Neural cell (in vitro differentiated cells): Measurements from ENCODE around the gene CLIP3. TPM values are rescaled to one million over a fixed set of nuclear protein-coding genes. Genes with fewer than 3 reads are reported as not detected.

Source experiments
- H2AFZ ChIP-seq: fragments of 200-600, 300-800 bp; sonication (generic), shearing (Covaris generic); 2 replicates; pipeline ENCODE4 v1.6.0; 2014; ENCODE audit warnings: low read depth, mild to moderate bottlenecking, antibody characterized with exemption, low read length, moderate library complexity
- H3F3A ChIP-seq: fragments of 200-600 bp; shearing (Covaris generic); 2 replicates; pipeline ENCODE4 v1.6.1; 2016; ENCODE audit warnings: mild to moderate bottlenecking, moderate library complexity, mixed read lengths, antibody characterized with exemption, low read length; ENCODE audit not compliant: insufficient read depth, poor library complexity, severe bottlenecking
- H3K27ac ChIP-seq: fragments of 200-600, 300-800 bp; sonication (generic), shearing (Covaris generic); 2 replicates; pipeline ENCODE4 v1.5.1; 2014; ENCODE audit warnings: mild to moderate bottlenecking, low read length, moderate library complexity
- H3K27me3 ChIP-seq: fragments of 300-800, 200-600 bp; sonication (generic), shearing (Covaris generic); 2 replicates; pipeline ENCODE4 v1.6.0; 2014; ENCODE audit warnings: mild to moderate bottlenecking, low read depth, low read length, moderate library complexity; ENCODE audit not compliant: insufficient read depth
- H3K36me3 ChIP-seq: fragments of 300-800, 200-600 bp; sonication (generic), shearing (Covaris generic); 2 replicates; pipeline ENCODE4 v1.5.1; 2014; ENCODE audit warnings: mild to moderate bottlenecking, antibody characterized with exemption, low read length, moderate library complexity; ENCODE audit not compliant: insufficient read depth
- H3K4me2 ChIP-seq: fragments of 300-800, 200-600 bp; sonication (generic), shearing (Covaris generic); 2 replicates; pipeline ENCODE4 v1.6.0; 2014; ENCODE audit warnings: mild to moderate bottlenecking, low read length
- H3K4me3 ChIP-seq: fragments of 300-800, 200-600 bp; sonication (generic), shearing (Covaris generic); 2 replicates; pipeline ENCODE4 v1.5.1; 2014; ENCODE audit warnings: mild to moderate bottlenecking, low read length, moderate library complexity
- H3K79me2 ChIP-seq: fragments of 200-600 bp; shearing (Covaris generic); replicated peaks from 2 replicates; pipeline ENCODE4 v1.6.0; 2014; ENCODE audit warnings: mild to moderate bottlenecking, low read length, moderate library complexity; ENCODE audit not compliant: insufficient read depth
- H3K9ac ChIP-seq: fragments of 300-800, 200-600 bp; sonication (generic), shearing (Covaris generic); 2 replicates; pipeline ENCODE4 v1.6.1; 2016; ENCODE audit warnings: mild to moderate bottlenecking, low read length, mixed read lengths
- H3K9me2 ChIP-seq: fragments of 200-600 bp; shearing (Covaris generic); 2 replicates; pipeline ENCODE4 v1.6.1; 2016; ENCODE audit warnings: mild to moderate bottlenecking, low read length, mixed read lengths; ENCODE audit not compliant: insufficient read depth
- H3K9me3 ChIP-seq: fragments of 200-600, 300-800 bp; sonication (generic), shearing (Covaris generic); 2 replicates; pipeline ENCODE4 v1.6.1; 2016; ENCODE audit warnings: mild to moderate bottlenecking, mixed run types, low read length, moderate library complexity, mixed read lengths
- H4K20me1 ChIP-seq: fragments of 200-600 bp; shearing (Covaris generic); 2 replicates; pipeline ENCODE4 v1.6.1; 2016; ENCODE audit warnings: mild to moderate bottlenecking, mixed run types; ENCODE audit not compliant: insufficient read depth
- EP300 ChIP-seq: fragments of 450-650 bp; conservative IDR thresholded peaks from 2 replicates; pipeline ENCODE4 v1.6.1; 2014; ENCODE audit warnings: antibody characterized with exemption, mild to moderate bottlenecking, moderate library complexity; ENCODE audit not compliant: poor library complexity, severe bottlenecking
- EZH2 ChIP-seq: fragments of 200-600, 300-800 bp; shearing (Covaris generic), sonication (generic); IDR thresholded peaks from 2 replicates; pipeline ENCODE4 v1.6.1; 2014; ENCODE audit warnings: antibody characterized with exemption, low read length, borderline replicate concordance, mild to moderate bottlenecking; ENCODE audit not compliant: insufficient read depth, poor library complexity, severe bottlenecking
- MXI1 ChIP-seq: fragments of 450-650 bp; conservative IDR thresholded peaks from 2 replicates; pipeline ENCODE4 v1.6.1; 2014; ENCODE audit warnings: antibody characterized with exemption, mild to moderate bottlenecking; ENCODE audit not compliant: poor library complexity, severe bottlenecking
- POLR2AphosphoS5 ChIP-seq: IDR thresholded peaks from 2 replicates; pipeline ENCODE4 v1.6.1; 2012
- RAD21 ChIP-seq: fragments of 450-650 bp; conservative IDR thresholded peaks from 2 replicates; pipeline ENCODE4 v1.6.1; 2014; ENCODE audit warnings: antibody characterized with exemption, mild to moderate bottlenecking, moderate library complexity
- SMC3 ChIP-seq: fragments of 450-650 bp; conservative IDR thresholded peaks from 2 replicates; pipeline ENCODE4 v1.6.1; 2014; ENCODE audit warnings: antibody characterized with exemption, mild to moderate bottlenecking, moderate library complexity; ENCODE audit not compliant: poor library complexity
- TAF1 ChIP-seq: IDR thresholded peaks from 2 replicates; pipeline ENCODE4 v1.6.1; 2012; ENCODE audit warnings: low read depth
- polyA plus RNA-seq: library from polyadenylated mRNA; depleted of rRNA; stranded (reverse); fragments of >200 nt; gene quantifications from 2 replicates; pipeline ENCODE4 v1.2.3, GENCODE V29; 2014
- TF ChIP-seq, protein P1 (sequence below): IDR thresholded peaks from 2 replicates; pipeline ENCODE4 v1.6.1; 2012; ENCODE audit warnings: borderline replicate concordance
- TF ChIP-seq, protein P2 (sequence below): fragments of 450-650 bp; IDR thresholded peaks from 2 replicates; pipeline ENCODE4 v1.5.1; 2014; ENCODE audit warnings: antibody characterized with exemption, mild to moderate bottlenecking, moderate library complexity; ENCODE audit not compliant: poor library complexity, severe bottlenecking

CLIP3 gene
- polyA plus RNA-seq, 1 donor from 2014 or later, result 5.6 TPM

DNA sequence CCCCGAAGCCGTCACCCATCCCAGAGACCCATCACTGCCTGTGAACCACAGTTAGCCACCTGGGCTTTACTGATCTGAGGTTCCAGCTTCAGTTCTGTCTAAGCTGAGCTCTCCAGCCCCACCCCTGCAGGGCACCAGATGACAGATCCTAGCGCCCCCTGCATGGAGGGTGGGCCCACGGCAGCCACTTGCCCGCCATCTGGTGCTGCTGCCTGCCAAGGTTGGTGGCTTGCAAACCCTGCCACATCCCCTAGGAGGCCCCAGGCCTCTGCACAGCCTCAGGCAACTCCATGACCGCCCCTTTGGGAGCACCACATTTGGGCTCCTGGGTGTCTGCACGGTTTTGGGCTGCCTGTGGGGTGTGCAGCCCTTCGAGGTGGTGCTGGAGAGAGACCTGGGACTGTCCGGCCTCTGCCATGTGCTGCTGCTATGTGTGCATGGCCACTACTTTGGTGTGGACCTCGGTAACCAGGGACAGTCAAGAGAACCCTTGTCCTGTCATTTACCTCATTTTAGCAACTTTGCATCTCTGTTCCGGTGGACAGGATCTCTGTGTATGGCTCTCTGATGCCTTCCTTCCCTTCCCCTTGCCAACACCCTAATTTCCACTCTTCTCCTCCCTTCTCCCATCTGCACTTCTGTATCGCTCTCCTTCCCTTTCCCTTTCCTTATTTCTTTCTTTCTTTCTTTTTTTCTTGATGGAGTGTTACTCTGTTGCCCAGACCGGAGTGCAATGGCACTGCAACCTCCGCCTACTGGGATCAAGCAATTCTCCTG, 55.0 kb downstream of the CLIP3 start:
- Histone ChIP-seq H3K27ac (no peak overlapping the region), H3F3A (no peaks in the 10 kb centered on the region), H3K79me2 (no peaks in the 10 kb centered on the region), H4K20me1 (no peaks in the 10 kb centered on the region), H3K27me3 (no peaks in the 10 kb centered on the region), H3K36me3 (no peaks in the 10 kb centered on the region), H2AFZ (no peak overlapping the region), H3K9me2 (no peaks in the 10 kb centered on the region), H3K4me2 (no peak overlapping the region), H3K4me3 (no peak overlapping the region), H3K9ac (no peak overlapping the region), H3K9me3 (no peaks in the 10 kb centered on the region)
- TF ChIP-seq TAF1 (no peak), EP300 (no peak), MXI1 (no peak), EZH2 (no peak)
- TF ChIP-seq, protein P1, sequence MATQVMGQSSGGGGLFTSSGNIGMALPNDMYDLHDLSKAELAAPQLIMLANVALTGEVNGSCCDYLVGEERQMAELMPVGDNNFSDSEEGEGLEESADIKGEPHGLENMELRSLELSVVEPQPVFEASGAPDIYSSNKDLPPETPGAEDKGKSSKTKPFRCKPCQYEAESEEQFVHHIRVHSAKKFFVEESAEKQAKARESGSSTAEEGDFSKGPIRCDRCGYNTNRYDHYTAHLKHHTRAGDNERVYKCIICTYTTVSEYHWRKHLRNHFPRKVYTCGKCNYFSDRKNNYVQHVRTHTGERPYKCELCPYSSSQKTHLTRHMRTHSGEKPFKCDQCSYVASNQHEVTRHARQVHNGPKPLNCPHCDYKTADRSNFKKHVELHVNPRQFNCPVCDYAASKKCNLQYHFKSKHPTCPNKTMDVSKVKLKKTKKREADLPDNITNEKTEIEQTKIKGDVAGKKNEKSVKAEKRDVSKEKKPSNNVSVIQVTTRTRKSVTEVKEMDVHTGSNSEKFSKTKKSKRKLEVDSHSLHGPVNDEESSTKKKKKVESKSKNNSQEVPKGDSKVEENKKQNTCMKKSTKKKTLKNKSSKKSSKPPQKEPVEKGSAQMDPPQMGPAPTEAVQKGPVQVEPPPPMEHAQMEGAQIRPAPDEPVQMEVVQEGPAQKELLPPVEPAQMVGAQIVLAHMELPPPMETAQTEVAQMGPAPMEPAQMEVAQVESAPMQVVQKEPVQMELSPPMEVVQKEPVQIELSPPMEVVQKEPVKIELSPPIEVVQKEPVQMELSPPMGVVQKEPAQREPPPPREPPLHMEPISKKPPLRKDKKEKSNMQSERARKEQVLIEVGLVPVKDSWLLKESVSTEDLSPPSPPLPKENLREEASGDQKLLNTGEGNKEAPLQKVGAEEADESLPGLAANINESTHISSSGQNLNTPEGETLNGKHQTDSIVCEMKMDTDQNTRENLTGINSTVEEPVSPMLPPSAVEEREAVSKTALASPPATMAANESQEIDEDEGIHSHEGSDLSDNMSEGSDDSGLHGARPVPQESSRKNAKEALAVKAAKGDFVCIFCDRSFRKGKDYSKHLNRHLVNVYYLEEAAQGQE, result no peak

DNA sequence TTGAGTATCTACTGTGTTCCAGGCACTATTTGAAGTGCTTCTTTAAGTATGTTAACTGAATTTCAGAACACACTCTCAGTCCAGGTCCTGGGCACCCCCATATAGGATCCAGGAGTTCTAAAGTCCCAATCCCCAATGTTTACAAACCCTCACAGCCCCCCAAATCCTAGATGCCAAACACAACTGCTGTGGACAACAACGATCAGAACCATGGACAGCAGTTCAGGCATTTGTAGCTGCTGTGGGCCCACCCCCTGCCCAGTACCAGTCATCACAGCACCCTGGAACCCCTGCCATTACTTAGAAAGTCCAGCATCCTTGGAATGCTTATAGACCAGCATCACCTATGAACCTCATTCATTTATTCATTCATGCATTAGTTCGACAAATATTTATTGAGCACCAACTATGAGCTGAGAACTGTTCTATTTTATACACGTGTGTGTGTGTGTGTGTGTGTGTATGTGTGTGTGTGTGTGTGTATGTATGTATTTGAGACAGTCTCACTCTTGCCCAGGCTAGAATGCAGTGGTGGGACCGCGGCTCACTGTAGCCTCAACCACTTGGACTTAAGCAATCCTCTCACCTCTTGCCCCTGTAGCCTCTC, 57.0 kb downstream of the CLIP3 start:
- Histone ChIP-seq H2AFZ (no peak overlapping the region), H3K79me2 (no peaks in the 10 kb centered on the region), H3F3A (no peaks in the 10 kb centered on the region), H3K4me3 (no peak overlapping the region), H3K4me2 (no peak overlapping the region), H3K9me2 (no peaks in the 10 kb centered on the region), H4K20me1 (no peaks in the 10 kb centered on the region), H3K36me3 (no peaks in the 10 kb centered on the region), H3K9me3 (no peaks in the 10 kb centered on the region), H3K27ac (no peak overlapping the region), H3K9ac (no peak overlapping the region), H3K27me3 (no peaks in the 10 kb centered on the region)
- no peak for TF ChIP-seq SMC3

DNA sequence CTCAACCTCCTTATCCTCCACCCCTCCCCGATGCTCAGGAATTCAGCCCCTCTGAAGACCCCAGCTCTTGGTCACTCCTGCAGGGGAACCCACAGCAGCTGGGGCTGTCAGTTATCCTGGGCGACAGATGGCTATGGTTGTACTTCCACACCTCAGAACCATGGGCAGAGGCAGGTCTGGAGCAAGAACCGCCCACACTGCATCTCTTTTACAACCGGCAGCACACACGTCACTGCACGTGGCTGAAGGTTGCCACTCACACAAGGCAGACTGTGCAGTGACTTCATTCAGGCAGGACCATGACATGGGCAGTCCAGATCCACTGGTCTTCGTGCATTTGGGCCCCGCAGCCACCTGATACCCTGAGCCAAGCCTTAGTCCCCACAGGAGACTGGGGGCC, 59.2 kb downstream of the CLIP3 start:
- TF ChIP-seq, protein P2, sequence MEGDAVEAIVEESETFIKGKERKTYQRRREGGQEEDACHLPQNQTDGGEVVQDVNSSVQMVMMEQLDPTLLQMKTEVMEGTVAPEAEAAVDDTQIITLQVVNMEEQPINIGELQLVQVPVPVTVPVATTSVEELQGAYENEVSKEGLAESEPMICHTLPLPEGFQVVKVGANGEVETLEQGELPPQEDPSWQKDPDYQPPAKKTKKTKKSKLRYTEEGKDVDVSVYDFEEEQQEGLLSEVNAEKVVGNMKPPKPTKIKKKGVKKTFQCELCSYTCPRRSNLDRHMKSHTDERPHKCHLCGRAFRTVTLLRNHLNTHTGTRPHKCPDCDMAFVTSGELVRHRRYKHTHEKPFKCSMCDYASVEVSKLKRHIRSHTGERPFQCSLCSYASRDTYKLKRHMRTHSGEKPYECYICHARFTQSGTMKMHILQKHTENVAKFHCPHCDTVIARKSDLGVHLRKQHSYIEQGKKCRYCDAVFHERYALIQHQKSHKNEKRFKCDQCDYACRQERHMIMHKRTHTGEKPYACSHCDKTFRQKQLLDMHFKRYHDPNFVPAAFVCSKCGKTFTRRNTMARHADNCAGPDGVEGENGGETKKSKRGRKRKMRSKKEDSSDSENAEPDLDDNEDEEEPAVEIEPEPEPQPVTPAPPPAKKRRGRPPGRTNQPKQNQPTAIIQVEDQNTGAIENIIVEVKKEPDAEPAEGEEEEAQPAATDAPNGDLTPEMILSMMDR, result no peak
- TF ChIP-seq MXI1 (no peak), SMC3 (no peak), EP300 (no peak), POLR2AphosphoS5 (no peak), RAD21 (no peak), EZH2 (no peak), TAF1 (no peak)
- TF ChIP-seq, protein P1, result no peak
- H4K20me1 ChIP-seq, result no peaks in the 10 kb centered on the region
- H2AFZ ChIP-seq, result no peak overlapping the region
- H3F3A ChIP-seq, result no peaks in the 10 kb centered on the region
- H3K36me3 ChIP-seq, result no peaks in the 10 kb centered on the region
- H3K4me2 ChIP-seq, result no peak overlapping the region
- H3K9ac ChIP-seq, result no peak overlapping the region
- H3K79me2 ChIP-seq, result no peaks in the 10 kb centered on the region
- H3K27me3 ChIP-seq, result no peaks in the 10 kb centered on the region
- no peak overlapping the region for H3K4me3 ChIP-seq
- H3K9me2 ChIP-seq, result no peaks in the 10 kb centered on the region
- H3K27ac ChIP-seq, result no peak overlapping the region
- no peaks in the 10 kb centered on the region for H3K9me3 ChIP-seq
